WTC11 (cell line): ENCODE data around the gene ALLC. TPM values are rescaled to one million over a fixed set of nuclear protein-coding genes. Genes with fewer than 3 reads are reported as not detected.

ENCODE experiments used
- ATAC-seq: fragments of 200-7000 bp; cut with Tn5 transposase; 2 replicates; pipeline ENCODE4 v1.10.0; 2021; ENCODE audit warnings: mild to moderate bottlenecking, moderate library complexity
- CTCF ChIA-PET: fragments of 300-600 bp; sonication (Branson Sonifier 250); formaldehyde crosslinking; loops from one replicate; lab custom pipeline; 2021; ENCODE audit warnings: antibody characterized with exemption; lab: Charles Lee
- POLR2A ChIA-PET: fragments of 350-600 bp; sonication (Branson Sonifier 250); formaldehyde crosslinking; loops from one replicate; lab custom pipeline; 2021; ENCODE audit warnings: antibody characterized with exemption; lab: Charles Lee
- DNase-seq: peaks from one replicate; pipeline ENCODE4 v3.0.0; 2021; ENCODE audit warnings: low spot score
- H3K27ac Mint-ChIP-seq: 2 replicates; pipeline ENCODE4 v1.8.0; 2021; ENCODE audit warnings: mixed read lengths
- H3K27me3 Mint-ChIP-seq: 2 replicates; pipeline ENCODE4 v1.8.0; 2021; ENCODE audit warnings: low read depth, mild to moderate bottlenecking, moderate library complexity, mixed read lengths
- H3K36me3 Mint-ChIP-seq: 2 replicates; pipeline ENCODE4 v1.8.0; 2021; ENCODE audit warnings: mixed read lengths
- H3K4me1 Mint-ChIP-seq: 2 replicates; pipeline ENCODE4 v1.8.0; 2022; ENCODE audit warnings: mixed read lengths
- H3K4me3 Mint-ChIP-seq: 2 replicates; pipeline ENCODE4 v1.8.0; 2021; ENCODE audit warnings: mild to moderate bottlenecking, moderate library complexity, mixed read lengths
- H3K9me3 Mint-ChIP-seq: 2 replicates; pipeline ENCODE4 v1.8.0; 2021; ENCODE audit warnings: mixed read lengths
- AFF4 ChIP-seq: sonication (generic); formaldehyde crosslinking; IDR thresholded peaks from 2 replicates; pipeline ENCODE4 v1.8.1; 2023; ENCODE audit warnings: mild to moderate bottlenecking, missing genetic modification reagents, borderline replicate concordance
- ATF3 ChIP-seq: sonication (generic); formaldehyde crosslinking; conservative IDR thresholded peaks from 2 replicates; pipeline ENCODE4 v1.8.1; 2022; ENCODE audit warnings: mild to moderate bottlenecking, missing genetic modification reagents
- CREB1 ChIP-seq: sonication (generic); formaldehyde crosslinking; IDR thresholded peaks from 2 replicates; pipeline ENCODE4 v1.8.0; 2023; ENCODE audit warnings: mild to moderate bottlenecking, missing genetic modification reagents
- ERG ChIP-seq: fragments of 250-450 bp; sonication (Bioruptor Pico); IDR thresholded peaks from 2 replicates; pipeline ENCODE4 v1.8.0; 2021; ENCODE audit warnings: mild to moderate bottlenecking
- FOXJ3 ChIP-seq: sonication (generic); formaldehyde crosslinking; IDR thresholded peaks from 2 replicates; pipeline ENCODE4 v1.9.0; 2021; ENCODE audit warnings: missing genetic modification reagents, mild to moderate bottlenecking, borderline replicate concordance
- IRF2 ChIP-seq: sonication (generic); formaldehyde crosslinking; IDR thresholded peaks from 2 replicates; pipeline ENCODE4 v1.8.0; 2022; ENCODE audit warnings: low read depth, missing genetic modification reagents, borderline replicate concordance
- JUN ChIP-seq: sonication (generic); formaldehyde crosslinking; IDR thresholded peaks from 2 replicates; pipeline ENCODE4 v1.8.0; 2023; ENCODE audit warnings: mild to moderate bottlenecking, missing genetic modification reagents
- KAT7 ChIP-seq: sonication (generic); formaldehyde crosslinking; IDR thresholded peaks from 2 replicates; pipeline ENCODE4 v1.8.1; 2023; ENCODE audit warnings: missing genetic modification reagents, mild to moderate bottlenecking, borderline replicate concordance
- NR2C2 ChIP-seq: sonication (generic); formaldehyde crosslinking; IDR thresholded peaks from 2 replicates; pipeline ENCODE4 v1.8.0; 2022; ENCODE audit warnings: mild to moderate bottlenecking, missing genetic modification reagents
- RELA ChIP-seq: sonication (generic); formaldehyde crosslinking; IDR thresholded peaks from 2 replicates; pipeline ENCODE4 v1.8.1; 2022; ENCODE audit warnings: missing genetic modification reagents, mild to moderate bottlenecking, borderline replicate concordance
- RORB ChIP-seq: fragments of 250-450 bp; sonication (Bioruptor Pico); IDR thresholded peaks from 2 replicates; pipeline ENCODE4 v1.9.0; 2021; ENCODE audit warnings: mild to moderate bottlenecking
- TCF7 ChIP-seq: sonication (generic); formaldehyde crosslinking; IDR thresholded peaks from 2 replicates; pipeline ENCODE4 v1.8.0; 2022; ENCODE audit warnings: mild to moderate bottlenecking, low read depth, missing genetic modification reagents, moderate library complexity
- ZNF281 ChIP-seq: sonication (generic); formaldehyde crosslinking; IDR thresholded peaks from 2 replicates; pipeline ENCODE4 v1.8.0; 2023; ENCODE audit warnings: mild to moderate bottlenecking, missing genetic modification reagents
- total RNA-seq: library from RNA; stranded (reverse); gene quantifications from 3 replicates; pipeline ENCODE4 v1.2.3, GENCODE V29; 2021
- TF ChIP-seq, protein P1 (sequence below): fragments of 250-450 bp; sonication (Bioruptor Pico); IDR thresholded peaks from 2 replicates; pipeline ENCODE4 v1.9.0; 2021; ENCODE audit warnings: mild to moderate bottlenecking

Gene ALLC
- total RNA-seq, 1 experiment from 2014 or later: not detected

- TF ChIP-seq CREB1: no peak
- TF ChIP-seq ERG: no peak
- TF ChIP-seq RORB (CRISPR knock-in tag): no peak
- no peak for TF ChIP-seq FOXJ3
- TF ChIP-seq KAT7 (CRISPR knock-in tag): no peak
Measured at GRCh38 chr2:3654531-3655225, 3.3 kb upstream of the ALLC start (continued).

DNA sequence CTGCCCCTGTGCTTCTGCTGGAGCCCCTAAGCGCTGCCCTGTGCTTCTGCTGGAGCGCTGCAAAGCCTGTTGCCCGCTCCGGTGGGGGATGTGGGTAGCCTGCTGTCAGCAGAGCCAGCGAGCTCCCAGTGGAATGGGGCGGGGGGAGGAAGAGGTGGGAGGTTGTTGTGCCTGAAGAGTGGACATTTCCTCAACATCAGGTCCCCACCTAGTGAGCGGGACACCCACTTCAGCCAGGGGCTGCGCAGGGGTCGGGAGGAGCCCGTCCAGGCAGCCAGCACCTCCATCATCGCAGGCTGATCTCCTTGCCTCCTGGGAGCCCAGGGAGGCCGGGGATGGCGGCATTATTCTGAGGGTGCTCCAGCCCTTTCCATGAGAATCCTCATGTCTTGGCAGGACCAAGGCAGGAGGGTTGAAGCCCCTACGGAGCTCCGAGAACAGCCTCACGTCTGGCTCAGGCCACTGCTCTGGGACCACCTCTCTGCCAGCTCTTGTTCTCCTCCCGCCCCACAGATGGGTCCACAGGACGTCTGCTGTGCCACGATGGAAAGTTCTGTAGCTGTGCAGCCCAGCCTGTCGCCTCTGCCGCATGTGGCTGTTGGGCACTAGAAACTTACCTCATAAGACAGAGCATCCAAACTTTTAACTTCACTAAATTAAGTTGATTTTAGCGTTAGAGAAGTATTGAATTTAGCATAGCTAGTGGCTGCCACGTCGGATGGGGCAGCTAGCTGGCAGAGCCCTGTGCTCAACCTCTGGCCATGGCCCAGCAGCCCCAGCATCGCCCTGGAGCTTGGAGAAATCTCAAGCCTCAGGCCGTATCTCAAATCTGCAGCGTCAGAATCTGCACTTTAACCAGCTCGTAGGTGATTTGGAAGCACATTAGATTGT is 1.9 kb upstream of the ALLC start:
- peaks cover 7% of the 10 kb centered on the region for H3K9me3 Mint-ChIP-seq
- no peak overlapping the region for H3K27ac Mint-ChIP-seq
- ATAC-seq: no peak
- POLR2A ChIA-PET: no interaction called here
- peaks cover 13% of the 10 kb centered on the region for H3K27me3 Mint-ChIP-seq
- H3K36me3 Mint-ChIP-seq: no peaks in the 10 kb centered on the region
- TF ChIP-seq NR2C2: no peak
- TF ChIP-seq ERG: no peak
- no peak for TF ChIP-seq TCF7
- no peak for TF ChIP-seq IRF2 (CRISPR knock-in tag)
- TF ChIP-seq ZNF281 (CRISPR knock-in tag): no peak
- no peak for TF ChIP-seq ATF3 (CRISPR knock-in tag)
- TF ChIP-seq RELA (CRISPR knock-in tag): no peak
- TF ChIP-seq AFF4 (CRISPR knock-in tag): no peak
- TF ChIP-seq, protein P1, sequence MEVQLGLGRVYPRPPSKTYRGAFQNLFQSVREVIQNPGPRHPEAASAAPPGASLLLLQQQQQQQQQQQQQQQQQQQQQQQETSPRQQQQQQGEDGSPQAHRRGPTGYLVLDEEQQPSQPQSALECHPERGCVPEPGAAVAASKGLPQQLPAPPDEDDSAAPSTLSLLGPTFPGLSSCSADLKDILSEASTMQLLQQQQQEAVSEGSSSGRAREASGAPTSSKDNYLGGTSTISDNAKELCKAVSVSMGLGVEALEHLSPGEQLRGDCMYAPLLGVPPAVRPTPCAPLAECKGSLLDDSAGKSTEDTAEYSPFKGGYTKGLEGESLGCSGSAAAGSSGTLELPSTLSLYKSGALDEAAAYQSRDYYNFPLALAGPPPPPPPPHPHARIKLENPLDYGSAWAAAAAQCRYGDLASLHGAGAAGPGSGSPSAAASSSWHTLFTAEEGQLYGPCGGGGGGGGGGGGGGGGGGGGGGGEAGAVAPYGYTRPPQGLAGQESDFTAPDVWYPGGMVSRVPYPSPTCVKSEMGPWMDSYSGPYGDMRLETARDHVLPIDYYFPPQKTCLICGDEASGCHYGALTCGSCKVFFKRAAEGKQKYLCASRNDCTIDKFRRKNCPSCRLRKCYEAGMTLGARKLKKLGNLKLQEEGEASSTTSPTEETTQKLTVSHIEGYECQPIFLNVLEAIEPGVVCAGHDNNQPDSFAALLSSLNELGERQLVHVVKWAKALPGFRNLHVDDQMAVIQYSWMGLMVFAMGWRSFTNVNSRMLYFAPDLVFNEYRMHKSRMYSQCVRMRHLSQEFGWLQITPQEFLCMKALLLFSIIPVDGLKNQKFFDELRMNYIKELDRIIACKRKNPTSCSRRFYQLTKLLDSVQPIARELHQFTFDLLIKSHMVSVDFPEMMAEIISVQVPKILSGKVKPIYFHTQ (CRISPR knock-in tag): no peak
- TF ChIP-seq JUN: no peak
- TF ChIP-seq, all 79 proteins: peak for 0
- Mint-ChIP-seq H3K4me1 (peaks cover 27% of the 10 kb centered on the region), H3K4me3 (no peak overlapping the region)
- CTCF ChIA-PET: interaction anchor here (0.6 to 1.0 kb wide), 2 partner anchors 27 to 162 kb away, joined by 3 to 5 read pairs; no protein-coding TSS in a partner anchor
- DNase-seq: no peak
